Right cardiac atrium (tissue), 5 donors: ENCODE results near the gene DAO. TPM values are rescaled to one million over a fixed set of nuclear protein-coding genes. Genes with fewer than 3 reads are reported as not detected.

Source experiments
- ATAC-seq, 2 donors: fragments of 200-7000 bp; cut with Tn5 transposase; one replicate each; pipeline versions ENCODE4 v1.8.0 to v1.9.1; 2020; ENCODE audit warnings: moderate library complexity in 2 of 2, mild to moderate bottlenecking in 1 of 2
- DNase-seq, 3 donors: peaks; one replicate each; pipeline ENCODE4 v3.0.0-alpha.2; 2020
- H3K27ac ChIP-seq: one replicate; pipeline ENCODE4 v1.5.1; 2013; ENCODE audit warnings: mild to moderate bottlenecking, low read length, control low read depth, moderate library complexity
- H3K27me3 ChIP-seq: one replicate; pipeline ENCODE4 v1.6.1; 2013; ENCODE audit not compliant: control insufficient read depth, insufficient read depth
- H3K4me1 ChIP-seq: one replicate; pipeline ENCODE4 v1.6.1; 2013; ENCODE audit warnings: low read length; ENCODE audit not compliant: control insufficient read depth, insufficient read depth
- H3K4me3 ChIP-seq: one replicate; pipeline ENCODE4 v1.5.1; 2013; ENCODE audit warnings: low read length, control low read depth
- H3K9me3 ChIP-seq: one replicate; pipeline ENCODE4 v1.6.1; 2013; ENCODE audit warnings: low read length; ENCODE audit not compliant: control insufficient read depth
- WGBS: extraction: QIAGEN DNeasy Blood & Tissue Kit; methylation state at CpG from one replicate; pipeline ENCODE4 v1.1.7; 2013; 5-methylcytosine and 5-hydroxymethylcytosine counted together
- intact Hi-C, 4 donors: fragments of 100-400 bp; cut with DNase I; formaldehyde crosslinking; loops; one replicate each; pipeline versions ENCODE4 v1.11.0 to v1.14.0; 2022 to 2023
- polyA plus RNA-seq: library from polyadenylated mRNA; stranded (reverse); fragments of 200-250 nt; gene quantifications from one replicate; pipeline ENCODE4 v1.2.3, GENCODE V29; 2013
- total RNA-seq, 4 donors: library from RNA; stranded (reverse); fragmentation: NEBNext Ultra II Directional; extraction: Animal tissue kit (Norgen Biotek cat#: 25700); gene quantifications; one replicate each; pipeline ENCODE4 v1.2.1, GENCODE V29; 2021
- donor health status: healthy with polysubstance abuse.
- donor health status: DM: no; HTN: yes; CAD: no.
- donor health status: DM: no; HTN: no; CAD: no.
- donor health status: DM: no; HTN: yes; CAD: no; lungs with severe emphysema.
- donor health status: DM: yes; HTN: yes; CAD: no.

DAO gene
- total and polyA plus RNA-seq, 5 donors = not detected

DNA sequence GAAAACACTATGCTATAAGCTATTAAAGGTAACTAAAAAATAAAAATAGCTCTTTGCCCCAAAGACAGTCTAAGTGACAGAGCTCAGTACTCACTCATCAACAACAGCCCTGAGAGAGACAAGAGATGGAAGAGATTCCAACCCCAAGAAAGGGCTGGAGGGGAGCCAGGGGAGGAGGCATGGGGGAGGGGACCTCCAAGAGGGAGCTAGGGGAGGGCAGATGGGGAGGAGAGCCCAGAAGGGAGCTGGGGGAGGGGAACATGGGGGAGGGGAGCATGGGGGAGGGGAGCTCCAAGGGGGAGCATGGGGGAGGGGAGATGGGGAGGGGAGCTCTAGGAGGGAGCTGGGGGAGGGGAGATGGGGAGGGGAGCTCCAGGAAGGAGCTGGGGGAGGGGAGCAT, 30.2 kb upstream of the DAO start:
- Histone ChIP-seq H3K27ac (no peak overlapping the region), H3K9me3 (no peaks in the 10 kb centered on the region), H3K4me3 (no peak overlapping the region), H3K4me1 (peaks cover 18% of the 10 kb centered on the region), H3K27me3 (no peaks in the 10 kb centered on the region)
- intact Hi-C loops = loop anchor here in 3 of 4 donors (10.0 kb wide), 2 partner anchors 45 to 285 kb away; partner anchors contain the start of genes ISCU (in 1 of the 3) and SART3 (in 1 of the 3)
- DNase-seq (peak in 2 of 3 donors; percentile 73 to 79), ATAC-seq (no peak)

DNA sequence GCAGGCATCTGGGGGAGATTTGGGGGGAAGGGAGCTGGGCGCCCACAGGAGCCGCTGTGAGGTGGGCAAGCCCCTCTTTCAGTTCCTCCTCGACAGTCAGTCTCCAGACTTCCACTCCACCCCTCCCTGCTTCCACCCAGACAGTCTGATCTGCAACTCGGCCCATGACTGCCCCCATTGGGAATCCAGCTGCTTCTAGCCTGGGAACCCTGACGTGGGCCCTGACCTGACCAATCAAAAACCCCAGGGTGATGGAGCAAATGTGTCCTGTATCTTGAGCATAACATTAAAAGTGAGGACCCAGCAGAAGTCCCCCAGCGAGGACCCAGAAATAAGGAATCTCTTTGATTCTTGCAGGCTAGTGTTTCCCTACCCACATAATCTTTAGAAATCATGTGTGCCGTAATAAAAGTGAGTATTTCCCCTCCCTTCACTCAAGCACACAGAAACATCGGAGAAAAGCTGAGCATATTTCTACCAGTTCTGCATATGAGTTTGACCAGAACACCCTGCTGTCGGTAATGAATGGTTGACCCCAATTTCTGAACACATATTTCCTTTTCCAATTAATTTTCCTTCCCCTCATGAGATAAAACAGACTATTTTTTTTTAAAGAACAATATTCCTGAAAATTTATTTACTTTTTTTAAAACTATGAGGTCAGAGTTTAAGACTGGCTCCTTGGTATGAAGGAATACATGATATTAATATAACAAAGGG, 28.9 kb upstream of the DAO start:
- ATAC-seq = peak; percentile 48 to 50
- peak; percentile 70 to 82 (median 79) for DNase-seq
- WGBS = 32% methylated on average over 9 of the region's 9 CpGs
- H3K9me3 ChIP-seq = no peaks in the 10 kb centered on the region
- peaks cover 23% of the 10 kb centered on the region for H3K4me1 ChIP-seq
- H3K27ac ChIP-seq = no peak overlapping the region
- no peaks in the 10 kb centered on the region for H3K27me3 ChIP-seq
- intact Hi-C loops = loop anchor here in 3 of 4 donors (10.0 kb wide), 2 partner anchors 46 to 286 kb away; partner anchors contain the start of genes ISCU (in 1 of the 3) and SART3 (in 1 of the 3)
- no peak overlapping the region for H3K4me3 ChIP-seq

DNA sequence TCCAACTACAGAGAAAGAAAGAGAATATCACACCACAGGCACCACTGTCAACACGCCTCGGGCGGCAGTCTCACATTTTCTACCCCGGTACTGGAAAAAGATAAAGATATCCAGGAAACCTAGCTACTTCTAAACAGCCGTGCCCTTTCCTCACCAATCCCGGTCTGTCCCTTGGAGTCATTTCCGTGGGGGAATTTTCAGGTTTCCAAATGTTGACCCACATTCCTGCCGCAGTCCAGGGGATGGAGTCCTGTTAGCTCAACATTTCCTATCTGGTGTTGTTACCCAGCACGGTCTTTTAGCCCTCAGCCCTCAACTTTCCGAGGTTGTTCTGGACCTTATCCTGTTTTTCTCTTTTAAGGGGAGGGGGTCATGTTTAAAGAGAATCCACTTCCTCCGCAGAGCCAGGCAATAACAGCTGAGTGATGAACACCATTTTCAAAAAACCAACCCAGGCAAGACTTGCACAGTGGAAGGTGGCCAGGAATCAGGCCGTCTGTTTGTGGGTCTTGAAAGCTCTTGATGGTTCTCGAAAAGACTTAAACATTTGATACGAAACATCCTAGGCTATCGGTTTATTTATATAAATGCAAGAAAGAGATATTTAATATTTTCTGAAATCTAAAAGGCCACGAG, 27.1 kb upstream of the DAO start:
- WGBS = 27% methylated on average over 16 of the region's 16 CpGs
- DNase-seq = peak in 1 of 3 donors; percentile 59
- no peaks in the 10 kb centered on the region for H3K9me3 ChIP-seq
- peak in 1 of 2 donors; percentile 11 for ATAC-seq
- H3K27me3 ChIP-seq = no peaks in the 10 kb centered on the region
- intact Hi-C loops = loop anchor here in 3 of 4 donors (10.0 kb wide), 2 partner anchors 48 to 288 kb away; partner anchors contain the start of genes ISCU (in 1 of the 3) and SART3 (in 1 of the 3)
- no peak overlapping the region for H3K4me3 ChIP-seq
- peaks cover 24% of the 10 kb centered on the region for H3K4me1 ChIP-seq
- peak overlapping the region; percentile 97 for H3K27ac ChIP-seq

DNA sequence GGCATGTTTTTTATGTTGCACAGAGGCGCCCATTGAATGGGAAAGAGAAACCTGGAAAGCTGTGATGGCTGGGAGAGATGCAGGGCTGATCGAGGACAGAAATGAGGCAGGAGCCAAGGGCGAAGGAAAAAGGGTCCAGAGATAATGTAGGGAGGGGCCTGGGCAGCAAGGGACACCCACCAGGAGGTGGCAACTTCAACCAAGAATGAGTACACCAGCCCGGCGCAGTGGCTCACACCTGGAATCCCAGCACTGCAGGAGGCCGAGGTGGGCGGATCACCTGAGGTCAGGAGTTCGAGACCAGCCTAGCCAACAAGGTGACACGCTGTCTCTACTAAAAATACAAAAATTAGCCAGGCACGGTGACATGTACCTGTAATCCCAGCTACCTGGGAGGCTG, 26.5 kb upstream of the DAO start:
- no peak overlapping the region for H3K4me3 ChIP-seq
- ATAC-seq = no peak

DNA sequence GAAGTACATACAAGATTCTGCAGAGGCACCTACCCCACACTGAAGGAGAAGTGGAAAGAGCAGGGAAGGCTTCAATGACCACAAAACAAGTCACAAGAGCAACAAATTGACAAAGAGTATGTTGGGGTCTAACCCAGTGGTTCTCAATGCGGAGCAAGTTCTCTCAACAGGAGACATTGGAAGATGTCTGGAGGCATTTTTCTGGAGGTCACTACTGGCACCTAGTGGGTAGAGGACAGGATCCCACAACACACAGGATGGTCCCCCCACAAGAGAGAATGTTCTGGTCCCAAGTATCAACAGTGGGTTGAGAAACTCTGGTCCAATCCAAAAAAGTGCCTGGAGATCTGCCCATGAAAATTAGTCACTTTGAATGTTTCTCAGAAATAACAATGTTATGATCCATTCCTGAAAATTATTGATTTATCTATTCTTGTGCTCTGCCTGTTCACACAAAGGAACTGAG, 25.9 kb upstream of the DAO start:
- WGBS = 36% methylated on average over 1 of the region's 1 CpG
- ATAC-seq = peak; percentile 31 to 65
- Histone ChIP-seq H3K9me3 (no peaks in the 10 kb centered on the region), H3K4me3 (no peak overlapping the region), H3K4me1 (peaks cover 26% of the 10 kb centered on the region), H3K27ac (peak overlapping the region; percentile 95), H3K27me3 (no peaks in the 10 kb centered on the region)
- DNase-seq = no peak
- intact Hi-C loops = loop anchor here in 3 of 4 donors (10.0 kb wide), 2 partner anchors 49 to 289 kb away; partner anchors contain the start of genes ISCU (in 1 of the 3) and SART3 (in 1 of the 3)

More for the DNA sequence above, 26.5 kb upstream of the DAO start:
- Histone ChIP-seq H3K4me1 (peaks cover 26% of the 10 kb centered on the region), H3K27me3 (no peaks in the 10 kb centered on the region), H3K27ac (peak overlapping the region; percentile 95), H3K9me3 (no peaks in the 10 kb centered on the region)
- DNase-seq = no peak
- intact Hi-C loops = loop anchor here in 3 of 4 donors (10.0 kb wide), 2 partner anchors 49 to 289 kb away; partner anchors contain the start of genes ISCU (in 1 of the 3) and SART3 (in 1 of the 3)
- 67% methylated on average over 10 of the region's 10 CpGs for WGBS

DNA sequence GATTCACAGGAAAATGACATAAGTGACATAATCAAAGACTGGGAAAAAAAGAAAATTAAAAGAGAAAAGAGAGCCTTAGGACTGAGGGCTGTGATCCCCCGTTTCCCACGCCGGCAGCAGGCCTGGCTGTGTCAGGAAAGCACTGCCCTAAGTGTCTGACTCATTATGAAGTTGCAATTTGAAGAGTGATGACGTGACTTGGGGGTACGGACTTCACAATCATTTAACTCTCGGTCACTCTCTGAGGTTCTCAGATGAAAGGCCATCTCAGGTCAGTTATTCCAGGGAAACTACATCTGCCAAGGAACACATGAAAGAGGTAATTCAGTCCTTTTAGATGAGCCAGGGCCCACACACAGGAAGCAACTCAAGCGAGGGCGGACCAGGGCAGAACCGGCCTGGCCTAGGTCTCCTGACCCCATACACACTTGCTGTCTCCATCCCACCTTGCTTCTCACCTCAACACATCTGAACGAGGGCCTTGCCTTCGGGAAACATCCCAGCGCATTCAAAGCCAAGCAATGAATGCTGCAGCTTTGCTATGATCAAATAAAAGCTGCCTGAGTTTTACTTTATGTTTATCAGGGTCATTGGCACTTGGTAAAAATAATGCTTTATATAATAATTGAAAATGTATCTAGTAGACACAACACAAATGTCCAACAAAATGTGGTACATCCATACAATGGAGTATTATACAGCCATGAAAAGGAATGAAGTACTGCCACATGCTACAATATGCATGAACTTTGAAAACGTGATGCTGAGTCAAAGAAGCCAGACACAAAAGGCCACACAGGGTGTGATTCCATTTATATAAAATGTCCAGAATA, 25.2 kb upstream of the DAO start:
- intact Hi-C loops = loop anchor here (5.0 to 10.0 kb wide), 4 partner anchors 32 to 290 kb away; partner anchors contain the start of genes ISCU (in 1 of the 4) and SART3 (in 1 of the 4)
- Histone ChIP-seq H3K9me3 (no peaks in the 10 kb centered on the region), H3K4me3 (no peak overlapping the region), H3K27me3 (no peaks in the 10 kb centered on the region), H3K27ac (peak overlapping the region; percentile 95), H3K4me1 (peaks cover 26% of the 10 kb centered on the region)
- WGBS = 35% methylated on average over 13 of the region's 13 CpGs
- DNase-seq (peak; percentile 71 to 76 (median 74)), ATAC-seq (peak; percentile 40 to 77)

DNA sequence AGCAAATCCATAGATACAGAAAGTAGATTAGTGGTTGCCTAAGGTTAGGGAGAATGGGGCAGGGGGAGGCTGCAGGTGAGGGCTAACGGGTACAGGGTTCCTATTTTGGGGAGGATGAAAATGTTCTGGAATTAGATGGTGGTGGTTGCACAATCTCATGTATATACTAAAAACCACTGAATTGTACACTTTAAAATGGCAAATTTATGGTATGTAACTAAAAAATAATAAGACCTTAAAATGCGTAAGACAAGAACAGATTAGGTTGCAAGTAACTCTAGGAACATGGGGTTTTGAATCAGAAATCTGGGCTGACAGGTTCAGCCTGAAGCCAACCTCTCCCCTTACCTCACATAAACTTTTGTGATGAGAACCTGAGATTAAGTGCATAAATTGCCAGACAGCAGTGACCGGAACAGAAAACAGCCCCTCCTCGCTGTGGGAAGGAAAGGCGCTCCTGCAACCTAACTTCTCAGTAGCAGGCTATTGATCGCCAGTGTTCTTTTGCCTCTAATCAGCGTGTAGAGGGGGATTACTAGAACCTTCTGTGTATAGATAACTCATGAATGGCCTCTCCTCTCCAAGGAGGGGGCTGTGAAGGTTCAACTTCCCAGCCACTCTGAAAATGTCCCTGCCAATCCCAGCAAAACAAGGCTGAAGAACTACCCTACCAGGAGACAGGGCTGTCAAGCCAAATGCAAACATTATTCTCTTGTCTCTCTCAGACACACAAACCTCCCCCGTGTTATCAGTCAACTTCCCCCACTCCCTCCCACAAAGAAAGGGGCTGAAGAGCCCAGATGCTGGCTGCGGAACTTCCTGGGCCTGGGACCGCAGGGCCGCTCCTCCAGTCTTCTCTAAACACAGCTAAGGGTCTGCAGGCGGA, 24.4 kb upstream of the DAO start:
- WGBS = 43% methylated on average over 12 of the region's 12 CpGs
- Histone ChIP-seq H3K4me1 (peaks cover 26% of the 10 kb centered on the region), H3K9me3 (no peaks in the 10 kb centered on the region), H3K4me3 (peak overlapping the region; percentile 90), H3K27me3 (no peaks in the 10 kb centered on the region), H3K27ac (peak overlapping the region; percentile 87)
- no peak for DNase-seq
- intact Hi-C loops = loop anchor here (5.0 to 10.0 kb wide), 4 partner anchors 33 to 291 kb away; partner anchors contain the start of genes ISCU (in 1 of the 4) and SART3 (in 1 of the 4)
- ATAC-seq = no peak

DNA sequence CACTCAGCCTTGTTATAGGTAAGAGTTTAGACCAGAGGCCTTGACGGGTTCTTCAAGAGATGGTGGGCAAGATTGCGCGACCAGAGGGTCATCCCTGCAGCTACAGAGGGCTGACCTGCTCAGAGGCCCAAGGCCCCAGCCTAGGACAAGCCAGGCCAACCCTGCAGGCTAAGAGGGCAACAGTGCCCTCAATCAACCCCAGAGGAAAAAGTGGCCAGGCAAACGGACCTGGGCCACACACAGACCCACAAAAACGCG, 23.8 kb upstream of the DAO start:
- no peak for ATAC-seq
- H3K27ac ChIP-seq = peak overlapping the region; percentile 87
- peak overlapping the region; percentile 90 for H3K4me3 ChIP-seq
- no peaks in the 10 kb centered on the region for H3K9me3 ChIP-seq
- no peaks in the 10 kb centered on the region for H3K27me3 ChIP-seq
- peaks cover 24% of the 10 kb centered on the region for H3K4me1 ChIP-seq
- intact Hi-C loops = loop anchor here (5.0 to 10.0 kb wide), 4 partner anchors 34 to 291 kb away; partner anchors contain the start of genes ISCU (in 1 of the 4) and SART3 (in 1 of the 4)
- 15% methylated on average over 6 of the region's 6 CpGs for WGBS
- peak in 1 of 3 donors; percentile 56 for DNase-seq

DNA sequence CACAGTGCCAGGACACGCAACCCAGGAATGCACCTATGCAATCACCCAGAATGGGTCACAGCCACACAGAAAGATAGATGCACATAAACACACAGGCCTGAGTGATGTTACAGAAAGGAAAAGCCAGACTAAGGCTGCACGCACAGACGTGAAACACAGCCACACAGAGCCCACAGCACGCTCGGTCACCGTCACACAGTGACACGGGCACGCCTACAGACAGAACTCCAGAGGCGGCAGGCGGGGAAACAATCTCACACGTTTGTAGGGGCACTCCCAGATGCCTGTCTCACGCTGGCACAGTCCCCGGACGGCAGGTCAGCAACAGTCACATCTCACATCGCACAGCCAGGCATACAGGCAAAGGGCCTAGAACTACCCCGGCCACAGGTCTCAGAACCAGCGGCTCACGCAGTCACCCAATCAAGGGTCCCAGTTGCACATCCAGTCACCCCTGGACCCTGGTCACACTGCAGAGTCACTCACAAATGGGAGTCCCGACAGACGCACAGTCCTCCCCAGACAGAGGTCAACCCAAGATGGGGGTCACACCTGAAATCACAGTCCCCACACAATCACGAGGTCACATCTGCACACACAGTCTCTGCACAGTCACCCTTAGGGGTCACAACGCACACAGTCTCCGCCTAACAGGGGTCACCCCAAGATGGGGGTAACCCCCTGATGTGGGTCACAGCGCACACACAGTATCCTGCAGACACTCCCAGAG, 23.3 kb upstream of the DAO start:
- WGBS = 2% methylated on average over 24 of the region's 24 CpGs
- DNase-seq (peak; percentile 83 to 92 (median 92)), ATAC-seq (peak; percentile 51 to 59)
- H3K27me3 ChIP-seq = no peaks in the 10 kb centered on the region
- H3K4me3 ChIP-seq = peak overlapping the region; percentile 90
- no peaks in the 10 kb centered on the region for H3K9me3 ChIP-seq
- intact Hi-C loops = loop anchor here (5.0 to 10.0 kb wide), 4 partner anchors 34 to 292 kb away; partner anchors contain the start of genes ISCU (in 1 of the 4) and SART3 (in 1 of the 4)
- peaks cover 24% of the 10 kb centered on the region for H3K4me1 ChIP-seq
- peak overlapping the region; percentile 87 for H3K27ac ChIP-seq
